GM21717 (cell line): ENCODE measurements around the gene ARG2.
A peak's percentile ranks its signal among the peaks of the same experiment; 100 is the strongest.

Experiments
- ATAC-seq: cut with Tn5 transposase; IDR thresholded peaks from one replicate; pipeline ENCODE4 v1.9.1; 2021; ENCODE audit warnings: mild to moderate bottlenecking, moderate library complexity; ENCODE audit not compliant: unreplicated experiment

ARG2 gene

GRCh38 chr14:67619446-67620216 lies at the start of gene ARG2:
ARG2 (plus strand) TSS chr14:67619920; CDS start chr14:67619978, 58 bp downstream.
- ATAC-seq: peak; percentile 92

- no peak for ATAC-seq
Observed at GRCh38 chr14:67570453-67570852, 49.3 kb upstream of the ARG2 start.

- ATAC-seq: no peak
Observed at GRCh38 chr14:67571275-67571990, 48.3 kb upstream of the ARG2 start.

GRCh38 chr14:67571991-67572323 lies 47.8 kb upstream of the ARG2 start:
- ATAC-seq: no peak

GRCh38 chr14:67572608-67573007 lies 47.1 kb upstream of the ARG2 start:
- ATAC-seq: no peak

- ATAC-seq: no peak
Observed at GRCh38 chr14:67573228-67574010, 46.3 kb upstream of the ARG2 start.

- ATAC-seq: no peak
Observed at GRCh38 chr14:67574156-67574555, 45.6 kb upstream of the ARG2 start.

GRCh38 chr14:67574806-67575205 lies 44.9 kb upstream of the ARG2 start:
- no peak for ATAC-seq

GRCh38 chr14:67575684-67576083 lies 44.0 kb upstream of the ARG2 start:
- ATAC-seq: no peak

GRCh38 chr14:67576216-67576955 lies 43.3 kb upstream of the ARG2 start:
- no peak for ATAC-seq

- ATAC-seq: no peak
Observed at GRCh38 chr14:67577181-67577808, 42.4 kb upstream of the ARG2 start.

- no peak for ATAC-seq
Observed at GRCh38 chr14:67577909-67578749, 41.6 kb upstream of the ARG2 start.

- ATAC-seq: no peak
Observed at GRCh38 chr14:67579040-67579439, 40.7 kb upstream of the ARG2 start.

- ATAC-seq: no peak
Observed at GRCh38 chr14:67579636-67580035, 40.1 kb upstream of the ARG2 start.

- no peak for ATAC-seq
Observed at GRCh38 chr14:67580336-67581171, 39.2 kb upstream of the ARG2 start.

- no peak for ATAC-seq
Observed at GRCh38 chr14:67581643-67582042, 38.1 kb upstream of the ARG2 start.

- no peak for ATAC-seq
Observed at GRCh38 chr14:67582061-67582460, 37.7 kb upstream of the ARG2 start.

- no peak for ATAC-seq
Observed at GRCh38 chr14:67583711-67584644, 35.7 kb upstream of the ARG2 start.
